GM21360 (cell line): ENCODE results near the gene GPR55.

ENCODE experiments used
- ATAC-seq: cut with Tn5 transposase; IDR thresholded peaks from one replicate; pipeline ENCODE4 v1.9.1; 2021; ENCODE audit warnings: mild to moderate bottlenecking, moderate library complexity; ENCODE audit not compliant: unreplicated experiment

GPR55 gene

DNA sequence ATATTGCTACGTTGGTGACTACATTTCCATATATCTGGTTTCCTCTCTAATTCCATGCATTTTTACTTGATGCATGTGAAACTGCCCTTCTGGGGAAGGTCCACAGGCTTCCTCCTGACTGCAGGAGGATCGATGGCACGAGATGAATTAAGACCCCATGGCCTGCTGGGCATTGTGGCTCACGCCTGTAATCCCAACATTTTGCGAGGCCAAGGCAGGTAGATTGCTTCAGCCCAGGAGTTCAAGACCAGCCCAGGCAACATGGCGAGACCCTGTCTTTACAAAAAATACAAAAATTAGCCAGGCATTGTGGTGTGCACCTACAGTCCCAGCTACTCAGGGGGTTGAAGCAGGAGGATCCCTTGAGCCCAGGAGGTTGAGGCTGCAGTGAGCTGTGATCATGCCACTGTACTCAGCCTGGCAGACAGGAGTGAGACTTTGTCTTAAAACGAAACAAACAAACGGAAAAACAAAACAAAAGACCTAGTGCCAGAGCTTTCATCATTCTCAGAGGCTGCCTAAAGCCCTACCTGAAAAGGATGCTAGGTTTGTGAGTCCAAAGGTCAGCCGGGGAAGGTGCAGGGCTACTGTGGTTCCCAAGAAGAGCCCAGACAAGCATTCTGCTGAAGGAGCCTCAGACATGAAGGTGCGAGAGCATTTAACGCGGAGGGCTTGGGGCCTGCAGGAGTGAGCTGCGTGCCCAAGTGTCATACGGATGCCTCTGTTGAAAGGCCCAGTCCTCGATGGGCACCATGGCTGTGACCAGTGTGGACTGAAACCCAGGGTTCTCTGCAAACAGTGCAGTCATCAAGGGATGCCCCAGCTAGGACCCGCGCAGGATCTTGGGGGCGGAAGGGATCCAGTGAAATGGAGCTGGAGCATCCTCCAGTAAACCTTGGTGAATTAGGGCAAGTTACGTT lies 21.6 kb downstream of the GPR55 start:
- ATAC-seq, result no peak

DNA sequence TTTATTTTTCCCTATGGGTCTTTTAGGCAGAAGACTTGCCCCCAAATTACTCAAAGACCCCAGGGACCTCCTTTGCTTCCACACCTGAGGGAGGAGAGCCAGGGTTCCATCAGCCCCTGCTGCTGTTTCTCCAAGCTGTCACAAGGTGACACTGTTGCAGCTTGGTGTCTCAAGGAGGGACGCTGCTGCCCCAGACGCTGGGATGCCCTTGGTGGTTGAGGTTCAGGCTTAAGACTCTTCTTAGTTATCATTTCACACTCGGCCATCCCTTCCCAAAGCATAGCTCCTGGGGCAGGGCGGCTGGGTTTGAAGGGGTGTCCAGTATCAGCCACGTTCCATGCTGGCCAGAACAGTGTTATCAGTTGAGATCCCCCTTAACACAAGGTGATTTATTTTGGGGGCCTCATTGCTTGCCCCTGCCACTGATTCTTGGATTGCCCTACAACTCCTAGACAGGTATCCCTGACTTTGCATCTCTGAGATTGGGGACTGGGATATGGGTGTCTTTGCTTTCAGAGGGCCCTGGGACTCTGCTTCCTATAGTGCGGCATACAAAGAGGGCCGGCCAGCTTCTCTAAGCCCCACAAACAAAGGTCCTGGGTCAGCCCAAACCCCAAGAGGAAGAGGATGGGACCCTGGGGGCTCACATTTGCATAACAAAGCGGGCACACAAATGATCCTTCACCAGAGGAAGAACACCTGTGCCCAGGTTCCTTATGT lies 22.7 kb downstream of the GPR55 start:
- peak; percentile 68 for ATAC-seq

GRCh38 chr2:230901006-230901405 lies 24.0 kb downstream of the GPR55 start:
- ATAC-seq, result no peak

- ATAC-seq, result no peak
These were observed 24.6 kb downstream of the GPR55 start for GRCh38 chr2:230900336-230900995.

- no peak for ATAC-seq
These were observed 25.3 kb downstream of the GPR55 start for GRCh38 chr2:230899786-230900185.

DNA sequence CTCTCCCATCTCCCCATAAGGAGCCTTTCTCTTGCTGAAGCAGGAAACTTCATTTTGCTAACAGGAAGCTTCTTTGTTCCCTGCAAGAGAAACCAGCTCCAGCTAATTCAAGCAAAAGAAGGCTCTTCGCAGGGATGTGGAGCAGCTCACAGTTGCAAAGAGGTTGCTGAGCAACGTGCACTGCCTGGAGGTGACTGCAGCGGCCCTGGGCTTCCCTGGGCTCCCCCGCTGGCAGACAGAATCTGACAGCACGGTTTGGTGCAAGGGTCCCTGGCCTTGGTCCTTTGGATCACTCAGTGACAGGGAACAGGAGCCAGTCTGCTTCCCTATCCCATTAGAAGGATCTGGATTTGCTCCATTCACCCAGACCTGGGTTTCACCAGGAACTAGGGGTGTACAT lies 25.8 kb downstream of the GPR55 start:
- no peak for ATAC-seq

DNA sequence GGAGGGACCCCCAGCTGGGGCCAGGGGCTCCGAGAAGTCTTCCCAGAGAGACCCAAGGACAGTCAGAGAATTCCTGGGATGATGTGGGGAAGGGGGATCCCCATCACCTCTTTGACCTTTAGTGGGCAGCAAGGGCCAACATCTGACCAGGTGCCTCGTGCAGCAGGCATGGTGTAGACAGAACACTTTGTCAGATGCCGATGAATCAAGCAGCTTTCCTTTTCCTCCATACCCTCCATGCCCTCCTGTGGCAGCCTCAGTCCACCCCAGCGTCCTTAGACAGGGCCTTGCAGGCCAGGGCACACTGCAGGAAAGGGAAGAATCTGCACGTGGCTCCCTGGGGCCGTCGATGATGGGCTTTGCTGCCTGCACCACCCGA lies 26.3 kb downstream of the GPR55 start:
- ATAC-seq, result no peak

DNA sequence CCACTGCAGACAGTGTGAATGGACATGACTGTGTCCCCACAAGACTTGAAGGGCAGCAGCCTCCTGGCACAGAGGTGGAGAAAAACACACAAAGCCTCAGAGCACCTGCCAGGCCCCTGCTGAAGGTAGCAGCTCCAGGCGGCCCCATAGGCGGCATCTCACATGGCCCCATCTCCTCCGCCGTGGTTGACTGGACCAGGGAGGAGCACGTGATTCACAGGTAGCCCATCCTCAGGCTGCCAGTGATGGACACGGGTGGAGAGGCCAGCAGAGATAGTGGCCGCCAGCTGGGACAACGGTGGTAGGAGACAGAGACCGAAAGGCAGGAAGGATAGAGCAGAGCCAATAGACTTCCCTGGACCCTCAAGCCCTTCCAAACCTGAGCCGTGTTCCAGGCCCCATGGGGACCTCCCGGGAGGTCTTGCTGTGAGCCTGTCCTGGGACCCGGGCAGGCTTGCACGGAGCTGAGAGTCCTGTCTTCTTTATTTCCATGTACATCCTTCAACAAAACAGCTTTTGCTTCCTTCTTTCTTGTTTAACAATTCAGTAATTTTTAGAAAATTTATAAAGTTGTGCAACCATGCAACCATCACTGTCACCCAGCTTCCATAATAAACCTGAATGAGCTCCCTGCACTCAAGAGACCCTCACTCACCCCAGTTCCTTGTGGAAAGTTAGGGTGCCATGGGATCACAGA lies 26.9 kb downstream of the GPR55 start:
- no peak for ATAC-seq

DNA sequence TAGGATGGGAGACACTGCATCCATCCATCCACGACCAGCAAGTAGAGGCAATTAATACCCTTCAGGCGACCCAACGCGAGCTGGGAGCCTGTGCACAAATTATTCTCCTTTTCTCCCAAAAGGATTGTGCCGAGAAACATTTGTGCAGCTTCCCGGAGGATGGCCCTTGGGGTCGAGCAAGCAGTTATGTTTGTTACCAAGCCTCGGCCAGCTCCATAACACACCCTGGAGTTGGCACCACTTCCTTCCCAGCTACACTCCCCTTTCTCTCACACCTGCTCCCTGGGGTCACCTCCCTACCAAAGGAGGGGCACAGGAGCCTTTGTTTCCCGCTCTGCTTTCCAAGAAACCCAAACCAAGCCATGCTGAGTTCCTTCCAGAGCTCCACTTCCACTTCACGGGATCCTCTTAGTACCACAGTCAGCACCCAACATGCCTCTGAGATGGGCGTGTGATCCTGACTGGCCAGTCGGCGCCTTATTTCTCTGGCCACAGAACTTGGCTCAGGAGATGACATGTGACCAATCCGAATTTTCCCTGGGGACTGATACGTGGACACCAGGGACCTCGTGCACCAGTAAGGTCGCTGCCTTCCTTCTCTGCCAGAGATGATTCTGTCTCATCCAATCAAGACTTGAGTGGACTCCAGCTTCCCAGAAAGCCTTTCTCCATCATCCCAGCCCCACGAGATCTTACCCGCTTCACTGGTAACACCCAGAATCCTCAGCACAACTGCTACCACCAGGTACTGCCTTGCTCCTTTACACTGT lies 28.5 kb downstream of the GPR55 start:
- ATAC-seq, result no peak

- ATAC-seq, result no peak
These were observed 29.3 kb downstream of the GPR55 start for GRCh38 chr2:230895536-230896345.

DNA sequence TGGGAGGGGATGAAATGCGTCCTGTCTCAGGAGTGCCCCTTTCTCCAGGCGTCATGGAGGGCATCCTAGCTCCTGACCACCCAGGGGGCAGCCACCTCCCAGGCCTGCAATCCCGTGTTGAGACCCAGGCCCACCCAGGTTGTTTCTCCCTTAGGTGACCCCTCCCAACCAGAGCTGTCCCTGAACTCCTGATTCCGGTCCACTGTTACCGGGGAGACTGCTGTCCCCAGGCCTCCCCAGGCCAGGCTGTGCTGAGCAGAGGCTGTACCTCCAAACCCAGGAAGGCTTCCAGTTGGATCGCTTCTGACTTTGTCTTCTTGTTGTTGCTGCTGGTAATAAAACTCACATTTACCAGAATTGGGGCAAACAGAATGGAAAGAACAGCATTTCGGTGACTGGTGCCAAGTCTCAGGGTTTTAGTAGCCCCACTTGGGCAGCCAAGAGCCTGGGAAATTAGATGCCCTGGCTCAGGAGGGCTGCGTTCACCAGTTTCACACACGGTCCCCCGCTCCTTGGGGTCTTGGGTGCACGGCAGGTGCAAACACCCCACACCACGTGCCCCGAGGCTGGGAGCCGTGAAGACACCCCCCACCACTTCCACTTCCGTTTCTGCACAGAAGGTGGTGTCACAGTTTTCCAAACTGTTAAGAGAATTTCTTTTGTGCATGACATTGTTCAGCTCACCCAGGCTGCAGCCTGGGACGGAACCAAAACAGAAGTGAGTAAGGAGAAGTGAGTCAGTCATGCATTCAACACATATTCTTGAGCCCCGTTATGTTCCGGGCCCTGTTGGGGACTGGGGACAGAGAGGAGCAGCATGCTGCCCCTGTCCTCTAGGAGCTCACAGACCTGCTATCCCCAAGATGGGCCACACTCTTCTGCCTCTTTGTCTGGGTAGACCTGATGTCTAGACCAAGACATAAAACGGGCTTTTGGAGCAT lies 30.9 kb downstream of the GPR55 start:
- no peak for ATAC-seq

DNA sequence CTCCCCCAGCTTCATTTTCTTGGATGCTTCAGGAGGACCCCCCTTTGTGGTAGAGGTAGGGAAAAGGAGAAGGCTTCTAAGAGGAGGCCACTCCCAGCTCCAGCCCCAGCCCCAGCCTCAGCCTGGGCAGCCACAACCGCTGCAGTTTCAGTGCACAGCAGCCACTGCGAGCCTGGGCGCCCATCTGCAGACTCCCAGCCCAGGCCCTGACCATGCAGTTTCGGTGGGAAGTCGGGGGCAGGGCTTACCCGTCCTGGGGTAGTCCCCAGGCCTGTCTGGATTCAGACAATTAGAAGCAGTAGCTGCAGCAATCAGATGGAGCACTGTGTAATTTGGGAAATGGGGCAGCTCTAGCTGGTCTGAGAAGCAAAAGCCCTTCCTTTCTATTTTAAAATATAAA lies 31.7 kb downstream of the GPR55 start:
- ATAC-seq, result peak; percentile 70

DNA sequence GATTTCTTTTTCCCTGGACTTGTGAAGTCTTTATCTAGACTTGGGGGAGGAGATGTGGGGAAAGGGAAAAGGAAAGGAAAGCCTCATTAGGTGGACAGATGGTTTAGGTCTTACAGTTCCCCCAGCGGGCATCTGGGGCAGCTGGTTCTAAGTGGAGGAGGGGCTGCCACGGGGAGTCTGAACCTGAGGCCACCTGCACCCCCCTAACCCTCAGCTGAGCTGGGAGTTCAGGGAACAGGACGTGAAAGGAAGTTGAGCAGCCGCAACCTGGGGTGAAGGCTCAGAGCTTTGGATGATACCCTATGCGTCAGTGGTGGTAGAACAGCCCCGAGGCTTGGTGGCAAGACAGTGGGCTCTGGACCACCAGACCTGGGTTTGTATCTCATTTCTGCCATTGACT lies 33.5 kb downstream of the GPR55 start:
- no peak for ATAC-seq

GRCh38 chr2:230891064-230891463 lies 34.0 kb downstream of the GPR55 start:
- no peak for ATAC-seq

- ATAC-seq, result no peak
These were observed 34.4 kb downstream of the GPR55 start for GRCh38 chr2:230890646-230891045.

GRCh38 chr2:230889911-230890601 lies 35.0 kb downstream of the GPR55 start:
- ATAC-seq, result no peak

GRCh38 chr2:230888824-230889400 lies 36.1 kb downstream of the GPR55 start:
- ATAC-seq, result no peak
